Measurements from ENCODE around the gene SLC26A3.

SLC26A3 gene

GRCh38 chr7:107789647-107790046 is 13.4 kb downstream of the SLC26A3 start:
- no peaks in the 10 kb centered on the region for H3K4me1 ChIP-seq (ENCODE audit: insufficient read depth, low read length, severe bottlenecking)
- H3K36me3 ChIP-seq (ENCODE audit: insufficient read depth, low read length): no peaks in the 10 kb centered on the region
- H3K79me2 ChIP-seq (ENCODE audit: insufficient read depth, low read length): no peaks in the 10 kb centered on the region
- no peaks in the 10 kb centered on the region for H3K9me2 ChIP-seq (ENCODE audit: low read depth, low read length)
- no peaks in the 10 kb centered on the region for H4K20me1 ChIP-seq (ENCODE audit: insufficient read depth, low read length)
- no peaks in the 10 kb centered on the region for H3K27me3 ChIP-seq (ENCODE audit: insufficient read depth, low read length)
- no peak overlapping the region for H2AFZ ChIP-seq (ENCODE audit: low read length)
- no peak overlapping the region for H3K4me3 ChIP-seq (ENCODE audit: low read depth, low read length, poor library complexity, severe bottlenecking)
- no peak overlapping the region for H3K27ac ChIP-seq (ENCODE audit: low read depth, low read length, poor library complexity, severe bottlenecking)
- no peak for TF ChIP-seq EZH2 (IDR thresholded peaks at IDR 0.05; ENCODE audit: borderline replicate concordance, low read length)
- TF ChIP-seq CTCF (IDR thresholded peaks at IDR 0.05; ENCODE audit: low read length): no peak
- no peak overlapping the region for H3K4me2 ChIP-seq (ENCODE audit: low read length)
- H3K9me3 ChIP-seq (ENCODE audit: low read length): no peaks in the 10 kb centered on the region
- H3K9ac ChIP-seq (ENCODE audit: low read length): no peak overlapping the region
- no peaks in the 10 kb centered on the region for H3F3A ChIP-seq (ENCODE audit: insufficient read depth, low read length)

DNA sequence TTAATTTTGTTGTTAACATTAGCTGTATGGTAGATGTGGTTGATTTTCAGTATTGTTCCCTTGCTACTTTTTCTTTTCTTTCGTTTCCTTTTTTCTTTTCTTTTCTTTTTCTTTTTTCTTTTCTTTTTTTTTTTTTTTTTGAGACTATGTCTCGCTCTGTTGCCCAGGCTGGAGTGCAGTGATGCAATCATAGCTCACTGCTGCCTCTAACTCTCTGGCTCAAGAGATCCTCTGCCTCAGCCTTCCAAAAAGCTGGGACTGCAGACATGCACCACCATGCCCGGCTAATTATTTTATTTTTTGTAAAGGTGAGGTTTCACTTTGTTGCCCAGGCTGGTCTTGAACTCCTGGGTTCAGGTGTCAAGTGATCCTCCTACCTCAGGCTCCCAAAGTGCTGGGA is 14.4 kb downstream of the SLC26A3 start:
- H3K9me3 ChIP-seq (ENCODE audit: low read length): no peaks in the 10 kb centered on the region
- no peak overlapping the region for H3K4me3 ChIP-seq (ENCODE audit: low read depth, low read length, poor library complexity, severe bottlenecking)
- H3K79me2 ChIP-seq (ENCODE audit: insufficient read depth, low read length): no peaks in the 10 kb centered on the region
- no peaks in the 10 kb centered on the region for H3K36me3 ChIP-seq (ENCODE audit: insufficient read depth, low read length)
- H3K4me2 ChIP-seq (ENCODE audit: low read length): no peak overlapping the region
- H3F3A ChIP-seq (ENCODE audit: insufficient read depth, low read length): no peaks in the 10 kb centered on the region
- TF ChIP-seq EZH2 (IDR thresholded peaks at IDR 0.05; ENCODE audit: borderline replicate concordance, low read length): no peak
- TF ChIP-seq CTCF (IDR thresholded peaks at IDR 0.05; ENCODE audit: low read length): no peak
- no peaks in the 10 kb centered on the region for H3K27me3 ChIP-seq (ENCODE audit: insufficient read depth, low read length)
- no peak overlapping the region for H2AFZ ChIP-seq (ENCODE audit: low read length)
- H3K4me1 ChIP-seq (ENCODE audit: insufficient read depth, low read length, severe bottlenecking): no peaks in the 10 kb centered on the region
- H3K27ac ChIP-seq (ENCODE audit: low read depth, low read length, poor library complexity, severe bottlenecking): no peak overlapping the region
- H4K20me1 ChIP-seq (ENCODE audit: insufficient read depth, low read length): no peaks in the 10 kb centered on the region
- H3K9ac ChIP-seq (ENCODE audit: low read length): no peak overlapping the region
- no peaks in the 10 kb centered on the region for H3K9me2 ChIP-seq (ENCODE audit: low read depth, low read length)

DNA sequence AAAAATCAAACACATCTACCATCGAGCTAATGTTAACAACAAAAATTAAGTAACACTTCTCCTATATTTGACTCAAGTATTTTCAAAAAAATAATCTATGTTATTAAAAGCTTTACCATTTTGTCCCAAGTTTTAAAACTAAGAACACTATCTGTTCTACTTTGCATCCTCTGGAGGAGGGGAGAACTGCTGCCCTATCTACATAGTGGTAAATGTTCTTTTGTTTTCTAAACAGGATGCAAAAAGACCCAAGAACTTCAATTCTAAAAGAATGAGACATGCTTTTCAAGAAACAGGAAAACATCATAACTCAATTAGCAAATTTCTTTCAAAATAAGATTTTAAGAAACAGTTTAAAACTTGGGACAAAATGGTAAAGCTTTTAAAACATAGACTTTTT is 14.8 kb downstream of the SLC26A3 start:
- Histone ChIP-seq H4K20me1 (ENCODE audit: insufficient read depth, low read length) (no peaks in the 10 kb centered on the region), H3K79me2 (ENCODE audit: insufficient read depth, low read length) (no peaks in the 10 kb centered on the region), H3K27ac (ENCODE audit: low read depth, low read length, poor library complexity, severe bottlenecking) (no peak overlapping the region), H3K9me2 (ENCODE audit: low read depth, low read length) (no peaks in the 10 kb centered on the region), H3K27me3 (ENCODE audit: insufficient read depth, low read length) (no peaks in the 10 kb centered on the region), H3K4me2 (ENCODE audit: low read length) (no peak overlapping the region), H3K36me3 (ENCODE audit: insufficient read depth, low read length) (no peaks in the 10 kb centered on the region), H3K4me3 (ENCODE audit: low read depth, low read length, poor library complexity, severe bottlenecking) (no peak overlapping the region), H3K9ac (ENCODE audit: low read length) (no peak overlapping the region), H3F3A (ENCODE audit: insufficient read depth, low read length) (no peaks in the 10 kb centered on the region), H2AFZ (ENCODE audit: low read length) (no peak overlapping the region), H3K9me3 (ENCODE audit: low read length) (no peaks in the 10 kb centered on the region), H3K4me1 (ENCODE audit: insufficient read depth, low read length, severe bottlenecking) (no peaks in the 10 kb centered on the region)
- no peak for TF ChIP-seq EZH2 (IDR thresholded peaks at IDR 0.05; ENCODE audit: borderline replicate concordance, low read length)
- TF ChIP-seq CTCF (IDR thresholded peaks at IDR 0.05; ENCODE audit: low read length): no peak

Data from OCI-LY1 (cell line).